Ascending aorta (tissue), 2 donors: Measurements from ENCODE around the gene PAPPA. TPM values are rescaled to one million over a fixed set of nuclear protein-coding genes. Genes with fewer than 3 reads are reported as not detected.

Experiments
- DNase-seq, 2 donors: peaks; one replicate each; pipeline ENCODE4 v3.0.0-alpha.2; 2019; ENCODE audit warnings: low spot score in 2 of 2
- H3K27ac ChIP-seq, 2 donors: fragments of 200-600 bp; sonication (generic); one replicate each; pipeline ENCODE4 v1.5.1; 2016 to 2017; ENCODE audit warnings: mild to moderate bottlenecking in 1 of 2
- H3K27me3 ChIP-seq: fragments of 200-600 bp; sonication (generic); one replicate; pipeline ENCODE4 v1.5.1; 2017
- H3K36me3 ChIP-seq, 2 donors: fragments of 200-600 bp; sonication (generic); one replicate each; pipeline ENCODE4 v1.5.1; 2016
- H3K4me1 ChIP-seq, 2 donors: fragments of 200-600 bp; sonication (generic); one replicate each; pipeline ENCODE4 v1.5.1; 2016 to 2017; ENCODE audit warnings: mild to moderate bottlenecking in 1 of 2
- H3K4me3 ChIP-seq, 2 donors: fragments of 200-600 bp; sonication (generic); one replicate each; pipeline ENCODE4 v1.5.1; 2016 to 2017; ENCODE audit warnings: mild to moderate bottlenecking in 1 of 2
- H3K9me3 ChIP-seq, 2 donors: fragments of 200-600 bp; sonication (generic); one replicate each; pipeline ENCODE4 v1.5.1; 2016
- intact Hi-C: fragments of 100-400 bp; cut with DNase I; formaldehyde crosslinking; loops from one replicate; pipeline ENCODE4 v1.15.1; 2023
- total RNA-seq: library from RNA; depleted of rRNA; stranded (reverse); fragments of >200 nt; gene quantifications from one replicate; pipeline ENCODE4 v1.1.0, GENCODE V29; 2016
- TF ChIP-seq, protein P1 (sequence below), 3 experiments: fragments of 200-600 bp in 2 of 3; fragments of 450-650 bp in 1 of 3; sonication (generic) in 2 of 3; IDR thresholded peaks; one replicate each; pipeline ENCODE4 v1.5.1; 2016 to 2019; ENCODE audit warnings: antibody characterized with exemption in 3 of 3, mild to moderate bottlenecking in 1 of 3, moderate library complexity in 1 of 3

PAPPA gene
- total RNA-seq, 1 donor from 2014 or later = 6.0 TPM

GRCh38 chr9:116434314-116434713 lies 280.7 kb downstream of the PAPPA start:
- no peaks in the 10 kb centered on the region for H3K4me1 ChIP-seq
- H3K4me3 ChIP-seq = no peak overlapping the region
- intact Hi-C loops = no loop called here
- H3K9me3 ChIP-seq = no peaks in the 10 kb centered on the region
- H3K27me3 ChIP-seq = no peaks in the 10 kb centered on the region
- TF ChIP-seq, protein P1, sequence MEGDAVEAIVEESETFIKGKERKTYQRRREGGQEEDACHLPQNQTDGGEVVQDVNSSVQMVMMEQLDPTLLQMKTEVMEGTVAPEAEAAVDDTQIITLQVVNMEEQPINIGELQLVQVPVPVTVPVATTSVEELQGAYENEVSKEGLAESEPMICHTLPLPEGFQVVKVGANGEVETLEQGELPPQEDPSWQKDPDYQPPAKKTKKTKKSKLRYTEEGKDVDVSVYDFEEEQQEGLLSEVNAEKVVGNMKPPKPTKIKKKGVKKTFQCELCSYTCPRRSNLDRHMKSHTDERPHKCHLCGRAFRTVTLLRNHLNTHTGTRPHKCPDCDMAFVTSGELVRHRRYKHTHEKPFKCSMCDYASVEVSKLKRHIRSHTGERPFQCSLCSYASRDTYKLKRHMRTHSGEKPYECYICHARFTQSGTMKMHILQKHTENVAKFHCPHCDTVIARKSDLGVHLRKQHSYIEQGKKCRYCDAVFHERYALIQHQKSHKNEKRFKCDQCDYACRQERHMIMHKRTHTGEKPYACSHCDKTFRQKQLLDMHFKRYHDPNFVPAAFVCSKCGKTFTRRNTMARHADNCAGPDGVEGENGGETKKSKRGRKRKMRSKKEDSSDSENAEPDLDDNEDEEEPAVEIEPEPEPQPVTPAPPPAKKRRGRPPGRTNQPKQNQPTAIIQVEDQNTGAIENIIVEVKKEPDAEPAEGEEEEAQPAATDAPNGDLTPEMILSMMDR (IDR thresholded peaks at IDR 0.05) = no peak
- no peak overlapping the region for H3K27ac ChIP-seq
- no peak for DNase-seq
- no peaks in the 10 kb centered on the region for H3K36me3 ChIP-seq

DNA sequence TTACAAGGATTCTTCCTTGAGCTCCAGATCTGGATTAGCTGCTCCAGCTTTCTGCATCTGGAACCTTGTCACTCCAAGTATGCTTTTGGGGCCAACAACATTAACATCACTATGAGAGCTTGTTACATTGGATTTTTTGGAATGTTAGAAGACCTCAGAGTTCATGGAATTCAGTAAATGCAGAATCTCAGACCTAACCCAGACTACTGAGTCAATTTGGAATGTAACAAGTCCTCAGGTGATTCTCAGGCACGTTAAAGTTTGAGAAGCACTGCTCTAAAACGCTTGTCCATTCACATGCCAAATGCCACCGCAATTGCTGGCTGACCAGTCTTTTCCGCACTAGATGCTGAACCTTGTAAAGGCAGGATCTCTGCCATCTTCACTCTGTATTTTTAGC lies 282.1 kb downstream of the PAPPA start:
- Histone ChIP-seq H3K4me1 (no peaks in the 10 kb centered on the region), H3K9me3 (no peaks in the 10 kb centered on the region), H3K36me3 (no peaks in the 10 kb centered on the region), H3K27ac (no peak overlapping the region), H3K4me3 (no peak overlapping the region), H3K27me3 (no peaks in the 10 kb centered on the region)
- DNase-seq = no peak
- intact Hi-C loops = no loop called here
- TF ChIP-seq, protein P1 (IDR thresholded peaks at IDR 0.05) = no peak

DNA sequence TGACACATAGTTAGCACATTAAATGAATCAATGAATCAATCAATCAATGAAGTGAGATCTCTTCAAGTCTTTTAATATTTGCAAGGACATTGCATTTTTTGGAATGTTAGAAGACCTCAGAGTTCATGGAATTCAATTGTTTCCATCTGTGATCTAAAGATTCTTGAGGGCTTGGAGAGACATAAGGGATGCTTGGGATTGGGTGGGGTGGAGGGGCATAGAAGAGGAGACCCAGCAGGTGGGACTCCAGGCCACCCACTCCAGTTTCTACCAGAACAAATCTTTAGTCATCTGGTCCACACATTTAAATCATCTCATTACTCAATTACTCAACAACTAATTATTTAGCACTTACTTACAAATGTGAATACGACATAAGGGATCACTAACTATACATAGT lies 282.5 kb downstream of the PAPPA start:
- H3K4me3 ChIP-seq = no peak overlapping the region
- H3K36me3 ChIP-seq = no peaks in the 10 kb centered on the region
- no peaks in the 10 kb centered on the region for H3K4me1 ChIP-seq
- TF ChIP-seq, protein P1 (IDR thresholded peaks at IDR 0.05) = no peak
- H3K27me3 ChIP-seq = no peaks in the 10 kb centered on the region
- intact Hi-C loops = no loop called here
- DNase-seq = no peak
- H3K27ac ChIP-seq = no peak overlapping the region
- H3K9me3 ChIP-seq = no peaks in the 10 kb centered on the region

DNA sequence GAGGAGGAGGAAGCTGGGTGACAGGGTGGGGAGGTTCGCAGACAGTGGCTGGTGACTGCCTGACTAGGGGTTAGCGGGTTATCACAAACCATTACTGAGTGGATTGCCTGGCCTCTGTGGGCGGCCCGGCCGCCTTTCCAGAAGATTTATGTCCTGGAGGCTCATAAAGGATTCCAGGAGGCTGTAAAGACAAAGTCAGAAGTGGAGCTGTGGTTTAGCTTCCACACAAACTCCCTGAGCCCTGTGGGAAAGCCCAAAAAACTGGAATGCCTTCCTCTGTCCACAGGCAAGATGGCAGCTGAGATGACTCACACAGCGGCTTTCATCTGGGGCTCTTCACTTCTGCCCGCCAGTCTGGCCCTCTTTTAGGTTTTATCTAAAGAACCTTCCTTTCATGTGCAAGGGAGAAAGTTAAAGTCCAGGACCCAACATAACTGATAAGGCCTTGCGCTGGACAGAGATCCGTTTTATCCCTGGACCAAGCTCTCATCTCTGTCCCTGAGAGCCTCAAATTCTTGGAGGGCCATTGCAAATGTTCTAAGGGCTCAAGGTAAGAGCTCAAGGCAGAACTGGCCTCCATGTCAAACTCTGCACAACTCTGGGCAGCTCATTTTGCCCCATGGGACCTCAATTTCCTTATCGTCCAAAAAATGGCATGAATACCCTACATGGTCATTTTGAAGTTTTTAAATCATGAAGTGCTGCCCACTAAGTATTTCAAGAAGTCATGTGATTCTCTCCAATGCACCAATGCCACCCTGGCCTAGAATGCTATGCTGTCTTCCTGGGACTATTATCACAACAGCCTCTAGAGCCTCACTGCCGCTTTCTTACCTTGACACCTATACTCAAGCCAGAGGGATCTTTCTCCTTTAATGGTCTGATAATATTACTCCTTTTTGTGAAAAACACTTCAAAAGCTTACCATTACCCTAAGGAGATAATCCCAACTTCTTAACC lies 284.1 kb downstream of the PAPPA start:
- H3K4me3 ChIP-seq = no peak overlapping the region
- DNase-seq = no peak
- H3K36me3 ChIP-seq = no peaks in the 10 kb centered on the region
- H3K27ac ChIP-seq = no peak overlapping the region
- no peaks in the 10 kb centered on the region for H3K27me3 ChIP-seq
- TF ChIP-seq, protein P1 (IDR thresholded peaks at IDR 0.05) = no peak
- no peaks in the 10 kb centered on the region for H3K9me3 ChIP-seq
- intact Hi-C loops = no loop called here
- H3K4me1 ChIP-seq = no peaks in the 10 kb centered on the region

DNA sequence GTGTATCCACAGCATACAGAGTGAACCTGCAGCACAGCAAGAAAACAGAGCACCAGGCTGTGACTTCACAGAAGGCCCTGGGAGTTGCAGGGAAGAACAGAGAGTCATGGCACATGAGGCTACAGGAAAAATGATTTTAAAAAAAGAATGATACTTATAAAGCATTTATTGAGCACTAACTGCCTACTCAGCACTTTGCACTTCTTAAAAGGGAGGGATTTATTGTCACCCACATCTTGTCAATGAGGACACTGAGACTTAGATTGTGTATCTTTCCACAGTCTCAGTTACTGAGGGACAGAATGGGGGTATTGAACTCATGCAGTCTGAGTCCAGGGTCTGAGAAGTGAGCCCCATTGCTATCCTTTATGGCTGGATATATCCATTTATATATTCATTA lies 288.9 kb downstream of the PAPPA start:
- intact Hi-C loops = no loop called here
- H3K27ac ChIP-seq = no peak overlapping the region
- no peaks in the 10 kb centered on the region for H3K4me1 ChIP-seq
- TF ChIP-seq, protein P1 (IDR thresholded peaks at IDR 0.05) = no peak
- no peak overlapping the region for H3K4me3 ChIP-seq
- H3K36me3 ChIP-seq = no peaks in the 10 kb centered on the region
- no peaks in the 10 kb centered on the region for H3K27me3 ChIP-seq
- H3K9me3 ChIP-seq = no peaks in the 10 kb centered on the region
- no peak for DNase-seq
